ENCODE measurements around the gene RHEB. TPM values are rescaled to one million over a fixed set of nuclear protein-coding genes. Genes with fewer than 3 reads are reported as not detected.

The RHEB gene
- total RNA-seq, 2 experiments from 2014 or later: 42.0 to 46.8 TPM

DNA sequence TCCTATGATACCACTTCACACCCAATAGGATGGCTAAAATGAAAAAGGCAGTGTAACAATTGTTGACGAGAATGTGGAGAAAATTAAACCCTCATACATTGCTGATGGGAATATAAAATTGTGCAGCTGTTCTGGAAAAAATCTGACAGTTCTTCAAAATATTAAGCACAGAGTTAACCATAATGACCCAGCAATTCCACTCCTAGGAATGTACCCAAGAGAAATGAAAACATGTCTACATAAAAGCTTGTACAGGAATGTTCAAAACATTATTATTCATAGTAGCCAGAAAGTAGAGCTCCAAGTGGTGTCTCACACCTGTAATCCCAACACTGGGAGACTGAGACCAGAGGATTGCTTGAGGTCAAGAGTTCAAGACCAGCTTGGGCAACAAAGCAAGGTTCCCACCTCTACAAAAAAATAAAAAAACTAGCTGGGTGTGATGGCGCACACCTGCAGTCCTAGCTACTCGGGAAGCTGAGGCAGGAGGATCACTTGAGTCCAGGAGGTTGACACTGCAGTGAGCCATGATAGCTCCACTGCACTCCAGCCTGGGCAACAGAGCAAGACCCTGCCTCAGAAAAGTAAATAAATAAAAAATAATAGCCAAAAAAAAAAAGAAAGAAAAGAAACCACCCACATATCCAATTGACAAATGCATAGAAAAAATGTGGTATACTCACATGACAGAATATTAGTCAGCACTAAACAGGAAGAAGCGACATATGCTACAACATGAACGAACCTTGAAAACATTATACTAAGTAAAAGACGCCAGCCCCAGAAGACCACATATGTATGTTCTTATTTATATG, 5.0 kb downstream of the RHEB start:
- peaks cover 65% of the 10 kb centered on the region for H3K4me1 Mint-ChIP-seq
- H3K9me3 Mint-ChIP-seq: no peaks in the 10 kb centered on the region
- H3K4me3 Mint-ChIP-seq: no peak overlapping the region
- H3K27ac Mint-ChIP-seq: no peak overlapping the region
- no peaks in the 10 kb centered on the region for H3K27me3 Mint-ChIP-seq
- DNase-seq: no peak
- H3K36me3 Mint-ChIP-seq: peaks cover 35% of the 10 kb centered on the region

DNA sequence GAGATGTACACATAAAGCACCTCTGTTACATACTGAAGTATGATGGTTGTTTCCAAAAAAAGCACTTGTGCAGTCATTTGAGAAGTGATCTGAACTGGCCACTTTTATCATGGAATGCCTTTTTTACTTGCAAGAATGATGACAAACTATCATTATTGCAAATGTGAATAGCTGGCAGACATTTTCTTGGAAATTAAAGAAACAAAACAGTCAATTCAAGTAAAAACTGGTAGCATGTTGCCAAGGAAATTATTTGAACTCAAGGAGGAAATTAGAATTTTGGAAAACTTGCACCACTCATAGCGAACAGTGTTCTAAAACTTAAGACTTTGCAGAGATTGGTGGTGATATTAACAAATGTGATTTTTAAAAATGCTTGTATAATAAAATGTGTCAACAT, 6.6 kb downstream of the RHEB start:
- DNase-seq: no peak
- H3K4me1 Mint-ChIP-seq: peaks cover 68% of the 10 kb centered on the region
- H3K27me3 Mint-ChIP-seq: no peaks in the 10 kb centered on the region
- no peaks in the 10 kb centered on the region for H3K9me3 Mint-ChIP-seq
- H3K36me3 Mint-ChIP-seq: peaks cover 33% of the 10 kb centered on the region
- H3K27ac Mint-ChIP-seq: no peak overlapping the region
- no peak overlapping the region for H3K4me3 Mint-ChIP-seq

GRCh38 chr7:151512353-151512752, 7.3 kb downstream of the RHEB start:
- Mint-ChIP-seq H3K4me1 (peaks cover 66% of the 10 kb centered on the region), H3K27ac (no peak overlapping the region), H3K4me3 (no peak overlapping the region), H3K9me3 (no peaks in the 10 kb centered on the region), H3K36me3 (peaks cover 27% of the 10 kb centered on the region), H3K27me3 (no peaks in the 10 kb centered on the region)
- no peak for DNase-seq

- DNase-seq: no peak
- Mint-ChIP-seq H3K27me3 (no peaks in the 10 kb centered on the region), H3K27ac (no peak overlapping the region), H3K36me3 (peaks cover 27% of the 10 kb centered on the region), H3K9me3 (no peaks in the 10 kb centered on the region), H3K4me1 (peaks cover 66% of the 10 kb centered on the region), H3K4me3 (no peak overlapping the region)
These were observed 7.7 kb downstream of the RHEB start for GRCh38 chr7:151511946-151512345.

GRCh38 chr7:151511270-151511669, 8.4 kb downstream of the RHEB start:
- Mint-ChIP-seq H3K27me3 (no peaks in the 10 kb centered on the region), H3K36me3 (peaks cover 27% of the 10 kb centered on the region), H3K9me3 (no peaks in the 10 kb centered on the region), H3K4me1 (peaks cover 64% of the 10 kb centered on the region), H3K27ac (no peak overlapping the region), H3K4me3 (no peak overlapping the region)
- DNase-seq: no peak

GRCh38 chr7:151509670-151510333, 9.9 kb downstream of the RHEB start:
- no peaks in the 10 kb centered on the region for H3K9me3 Mint-ChIP-seq
- no peak overlapping the region for H3K4me3 Mint-ChIP-seq
- DNase-seq: no peak
- peaks cover 61% of the 10 kb centered on the region for H3K4me1 Mint-ChIP-seq
- peaks cover 27% of the 10 kb centered on the region for H3K36me3 Mint-ChIP-seq
- H3K27me3 Mint-ChIP-seq: no peaks in the 10 kb centered on the region
- H3K27ac Mint-ChIP-seq: no peak overlapping the region

DNA sequence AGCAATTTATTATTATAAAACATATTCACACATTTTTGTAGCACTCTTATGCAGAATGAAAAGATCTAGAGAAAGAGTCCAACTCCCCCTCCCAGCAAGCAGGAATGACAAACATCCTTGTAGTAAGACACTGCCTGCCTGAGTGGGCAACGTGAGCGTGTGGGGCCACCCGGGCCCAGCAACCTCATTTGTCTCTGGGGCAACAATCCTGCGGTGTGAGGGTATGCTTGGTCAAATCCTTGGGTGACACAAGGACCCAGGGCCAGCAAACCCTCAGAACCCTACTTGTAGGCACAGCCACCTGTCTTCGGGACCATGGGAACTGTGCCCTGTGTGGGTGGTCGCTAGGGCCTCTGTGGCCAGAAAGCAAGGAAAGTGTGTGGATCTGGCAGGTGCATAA, 10.7 kb downstream of the RHEB start:
- H3K27me3 Mint-ChIP-seq: no peaks in the 10 kb centered on the region
- no peak for DNase-seq
- H3K27ac Mint-ChIP-seq: no peak overlapping the region
- H3K9me3 Mint-ChIP-seq: no peaks in the 10 kb centered on the region
- H3K4me3 Mint-ChIP-seq: no peak overlapping the region
- H3K4me1 Mint-ChIP-seq: peaks cover 56% of the 10 kb centered on the region
- H3K36me3 Mint-ChIP-seq: peaks cover 22% of the 10 kb centered on the region

GRCh38 chr7:151507806-151508205, 11.9 kb downstream of the RHEB start:
- no peak for DNase-seq
- Mint-ChIP-seq H3K27ac (no peak overlapping the region), H3K4me3 (no peak overlapping the region), H3K9me3 (no peaks in the 10 kb centered on the region), H3K36me3 (peaks cover 12% of the 10 kb centered on the region), H3K27me3 (no peaks in the 10 kb centered on the region), H3K4me1 (peaks cover 47% of the 10 kb centered on the region)

- DNase-seq: no peak
- Mint-ChIP-seq H3K4me1 (peaks cover 44% of the 10 kb centered on the region), H3K9me3 (no peaks in the 10 kb centered on the region), H3K4me3 (no peak overlapping the region), H3K36me3 (peaks cover 15% of the 10 kb centered on the region), H3K27ac (no peak overlapping the region), H3K27me3 (no peaks in the 10 kb centered on the region)
These were observed 12.8 kb downstream of the RHEB start for GRCh38 chr7:151506901-151507382.

DNA sequence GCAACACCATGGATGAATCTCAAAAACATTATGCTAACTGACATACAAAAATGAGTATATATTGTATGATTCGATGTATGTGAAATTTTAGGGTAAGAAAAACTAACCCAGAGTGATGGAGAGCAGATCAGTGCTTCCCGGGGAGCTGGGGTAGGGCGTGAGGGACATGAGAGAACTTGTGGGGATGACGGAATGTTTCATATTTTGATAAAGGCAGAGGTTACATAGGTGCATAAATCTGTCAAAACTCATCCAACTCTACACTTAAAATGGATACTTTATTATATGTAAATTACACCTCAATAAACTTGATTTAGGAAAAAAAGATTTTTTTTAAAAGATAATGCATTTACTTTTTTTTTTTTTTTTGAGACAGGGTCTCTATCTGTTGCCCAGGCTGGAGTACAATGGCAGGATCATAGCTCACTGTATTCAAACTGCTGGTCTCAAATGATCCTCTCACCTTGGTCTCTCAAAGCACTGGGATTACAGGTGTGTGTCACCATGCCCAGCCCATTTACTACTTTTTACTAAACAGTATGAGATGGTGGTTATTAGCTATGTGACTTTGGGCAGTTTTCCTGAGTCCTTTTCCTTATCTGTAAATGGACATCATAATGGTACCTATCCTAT, 13.7 kb downstream of the RHEB start:
- no peak overlapping the region for H3K27ac Mint-ChIP-seq
- peaks cover 47% of the 10 kb centered on the region for H3K4me1 Mint-ChIP-seq
- no peak overlapping the region for H3K4me3 Mint-ChIP-seq
- no peak for DNase-seq
- no peaks in the 10 kb centered on the region for H3K9me3 Mint-ChIP-seq
- H3K27me3 Mint-ChIP-seq: no peaks in the 10 kb centered on the region
- H3K36me3 Mint-ChIP-seq: peaks cover 18% of the 10 kb centered on the region

GRCh38 chr7:151505433-151505832, 14.3 kb downstream of the RHEB start:
- no peaks in the 10 kb centered on the region for H3K9me3 Mint-ChIP-seq
- H3K4me3 Mint-ChIP-seq: no peak overlapping the region
- DNase-seq: no peak
- H3K4me1 Mint-ChIP-seq: peaks cover 49% of the 10 kb centered on the region
- no peak overlapping the region for H3K27ac Mint-ChIP-seq
- H3K36me3 Mint-ChIP-seq: peaks cover 18% of the 10 kb centered on the region
- H3K27me3 Mint-ChIP-seq: no peaks in the 10 kb centered on the region

DNA sequence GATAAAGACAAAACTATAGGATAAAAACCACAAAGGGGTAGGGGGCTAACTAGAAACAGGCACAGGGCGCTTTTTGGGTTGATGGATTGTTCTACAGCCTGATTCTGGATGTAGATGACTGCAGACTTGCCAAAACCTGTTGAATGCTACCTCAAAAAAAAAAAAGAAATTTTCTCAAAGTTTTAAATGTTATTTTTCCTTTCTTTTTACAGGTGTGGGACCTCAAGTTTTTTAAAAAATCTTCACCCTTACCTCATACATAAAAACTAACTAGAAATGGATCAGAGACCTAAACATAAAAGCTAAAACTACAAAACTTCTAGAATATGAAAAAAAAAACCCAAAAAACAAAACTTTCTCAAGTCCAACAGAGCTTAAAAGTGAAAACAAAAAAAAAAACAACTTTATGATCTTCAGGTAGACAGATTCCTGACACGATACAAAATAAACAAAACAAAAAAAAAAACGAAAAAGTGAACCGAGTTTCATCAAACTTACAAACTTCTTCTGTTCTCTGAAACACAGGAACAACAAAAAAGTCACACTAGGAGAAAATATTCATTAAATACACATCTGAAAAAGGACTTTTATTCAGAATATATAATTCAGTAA, 14.9 kb downstream of the RHEB start:
- Mint-ChIP-seq H3K36me3 (peaks cover 20% of the 10 kb centered on the region), H3K27ac (no peak overlapping the region), H3K4me1 (peaks cover 50% of the 10 kb centered on the region), H3K9me3 (no peaks in the 10 kb centered on the region), H3K27me3 (no peaks in the 10 kb centered on the region), H3K4me3 (no peak overlapping the region)
- no peak for DNase-seq

- H3K4me3 Mint-ChIP-seq: no peak overlapping the region
- peaks cover 23% of the 10 kb centered on the region for H3K36me3 Mint-ChIP-seq
These were observed 15.6 kb downstream of the RHEB start for GRCh38 chr7:151503902-151504714.

GRCh38 chr7:151501676-151502075, 18.0 kb downstream of the RHEB start:
- no peak for DNase-seq
- Mint-ChIP-seq H3K36me3 (peaks cover 24% of the 10 kb centered on the region), H3K9me3 (no peaks in the 10 kb centered on the region), H3K4me3 (no peak overlapping the region), H3K4me1 (peaks cover 44% of the 10 kb centered on the region), H3K27ac (no peak overlapping the region), H3K27me3 (no peaks in the 10 kb centered on the region)

More at GRCh38 chr7:151503902-151504714, 15.6 kb downstream of the RHEB start:
- Mint-ChIP-seq H3K27ac (no peak overlapping the region), H3K9me3 (no peaks in the 10 kb centered on the region), H3K4me1 (peaks cover 49% of the 10 kb centered on the region), H3K27me3 (no peaks in the 10 kb centered on the region)
- DNase-seq: no peak
